ENCODE results near the gene KYNU.
"Not testable (repeated sequence)": the region's sequence is repeated elsewhere in the genome, so short reads cannot be mapped to it uniquely, and the experiment has no call there.

KYNU gene

DNA sequence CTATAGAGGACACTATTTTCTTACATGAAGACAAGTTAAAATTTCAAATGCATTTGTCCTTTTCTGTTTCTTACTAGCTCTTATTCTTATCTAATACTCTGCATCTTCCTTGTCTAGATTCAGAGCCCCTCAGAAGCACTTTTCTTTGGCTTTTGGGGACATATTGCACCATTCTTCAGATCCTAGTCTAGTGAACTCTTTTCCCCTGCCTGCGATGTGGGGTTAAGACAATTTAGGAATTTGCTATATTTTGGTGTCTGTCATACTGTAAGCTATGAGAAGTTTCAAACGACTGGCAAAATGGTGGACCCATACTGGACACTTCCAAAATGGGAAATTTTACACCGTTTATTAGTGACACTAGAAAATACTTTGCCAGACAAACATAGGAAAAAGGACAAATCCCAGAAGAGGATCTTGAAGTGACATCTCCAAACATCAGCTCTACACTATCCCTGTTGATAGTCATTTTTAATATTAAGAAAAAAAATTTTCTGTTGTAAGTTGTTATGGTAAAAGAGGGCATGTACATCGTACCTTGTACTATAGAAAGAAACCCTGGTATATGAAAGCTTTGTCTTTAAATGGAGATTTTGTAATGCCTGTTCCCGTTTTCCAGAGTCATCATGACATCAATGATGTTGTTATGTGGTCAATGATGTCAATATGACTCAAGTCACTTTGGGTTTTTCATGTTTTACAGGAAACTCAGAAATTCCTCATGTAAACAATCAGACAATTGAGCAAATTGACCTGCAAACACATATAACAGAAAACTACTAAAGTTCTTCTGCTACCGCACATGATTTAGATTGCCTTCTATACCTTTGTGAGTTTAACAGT is 4.4 kb upstream of the KYNU start:
- no peak for DNase-seq

DNA sequence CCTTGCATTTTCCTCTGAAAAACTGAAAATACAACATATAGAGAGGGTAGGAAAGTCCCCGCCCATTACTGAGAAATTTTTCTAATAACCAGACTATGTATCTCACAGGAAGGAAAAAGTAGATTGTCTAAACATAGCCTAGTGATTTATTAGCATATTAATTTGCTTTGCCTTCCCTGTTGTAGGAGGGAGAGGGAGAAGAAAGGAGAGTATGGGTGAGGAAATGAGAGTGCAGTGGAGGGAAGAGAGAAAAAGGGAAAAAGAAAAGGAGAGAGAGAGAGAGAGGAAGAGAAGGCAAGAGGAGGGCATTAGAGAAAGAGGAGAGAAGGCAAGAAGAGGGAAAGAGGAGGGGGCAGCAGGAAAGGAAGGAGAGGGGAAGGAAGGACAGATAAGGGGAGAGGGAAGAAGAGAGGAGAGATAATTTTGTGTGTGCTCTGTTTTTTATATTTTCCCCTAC is 3.6 kb upstream of the KYNU start:
- DNase-seq = no peak

DNA sequence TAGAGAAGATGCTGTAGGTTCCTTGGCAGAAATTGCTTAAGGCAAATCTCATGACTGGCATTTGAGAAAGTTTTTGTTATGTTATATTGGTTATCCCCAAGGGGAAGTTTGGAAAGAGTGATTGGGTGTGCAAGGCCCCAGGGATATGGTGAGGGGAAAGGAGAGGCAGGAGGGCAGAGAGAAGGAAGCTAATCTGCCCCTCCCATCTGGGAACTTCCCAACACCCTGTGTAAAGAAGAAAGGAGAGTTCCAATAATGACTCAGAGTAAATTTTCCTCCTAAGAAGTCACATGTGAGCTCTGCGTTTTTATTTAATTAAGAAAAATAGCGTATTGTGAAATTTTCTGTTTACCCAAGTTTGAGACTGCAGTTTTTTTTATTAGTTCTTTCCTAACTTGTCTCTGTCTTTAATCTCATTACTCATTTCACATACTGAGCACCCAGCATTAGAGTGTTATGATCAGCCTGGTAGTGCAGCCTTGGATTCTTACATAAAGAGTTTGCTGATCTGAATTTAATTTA is 3.1 kb upstream of the KYNU start:
- no peak for DNase-seq

DNA sequence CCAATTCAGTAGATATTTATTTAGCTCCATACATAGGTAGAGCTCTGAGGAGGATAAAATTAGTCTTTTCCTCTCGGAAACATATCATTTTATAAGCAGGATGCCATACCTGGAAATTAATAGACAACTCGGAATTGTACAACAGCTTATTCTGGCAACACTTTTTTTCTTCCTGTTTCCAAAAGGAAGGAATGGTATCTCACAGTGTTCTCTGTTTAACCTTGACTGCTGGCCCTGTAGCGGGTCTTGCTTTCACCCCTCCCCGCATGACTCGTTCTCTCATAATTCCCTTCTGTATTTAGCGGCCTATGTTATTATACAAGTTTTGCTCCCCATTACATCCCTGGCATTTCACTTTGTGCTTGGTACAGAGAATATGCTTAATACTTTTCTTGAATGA is 2.5 kb upstream of the KYNU start:
- no peak for DNase-seq

DNA sequence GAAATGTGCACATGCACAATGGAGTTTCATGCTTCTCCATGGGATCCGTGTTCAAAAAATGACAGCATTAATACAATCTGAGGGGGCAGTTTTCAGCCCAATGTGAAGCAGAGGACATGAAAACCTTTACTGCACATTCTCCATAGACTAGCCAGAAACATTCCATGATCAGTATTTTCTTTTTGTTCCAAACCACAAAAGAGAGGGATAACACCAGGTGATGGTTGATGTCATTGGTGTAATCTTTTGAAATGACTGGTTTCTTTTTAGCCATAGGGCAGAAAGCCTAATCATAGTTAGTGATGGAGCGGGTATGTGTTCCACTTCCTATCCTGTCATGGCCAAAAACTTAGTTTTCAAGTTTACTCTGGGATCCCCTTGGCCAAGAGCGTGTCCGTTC is 1.8 kb upstream of the KYNU start:
- DNase-seq = no peak

DNA sequence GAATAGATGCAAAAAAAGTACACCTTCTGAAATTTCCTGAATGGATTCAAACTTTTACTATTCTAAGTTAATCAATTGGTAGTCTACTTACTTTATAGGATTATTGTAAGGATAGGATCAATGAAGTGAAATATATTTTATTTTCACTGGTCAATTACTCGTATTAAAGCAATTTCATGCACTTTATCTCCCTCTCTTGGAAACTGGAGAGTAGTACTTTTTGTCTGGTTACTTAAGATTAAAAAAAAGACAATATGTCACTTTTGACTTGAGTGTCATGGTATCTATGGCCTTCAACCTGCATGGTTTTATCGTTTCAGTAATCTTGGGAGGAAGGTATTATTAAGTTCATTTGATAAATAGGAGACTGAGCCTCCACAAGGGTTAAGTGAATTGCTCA is 1.0 kb upstream of the KYNU start:
- no peak for DNase-seq

DNA sequence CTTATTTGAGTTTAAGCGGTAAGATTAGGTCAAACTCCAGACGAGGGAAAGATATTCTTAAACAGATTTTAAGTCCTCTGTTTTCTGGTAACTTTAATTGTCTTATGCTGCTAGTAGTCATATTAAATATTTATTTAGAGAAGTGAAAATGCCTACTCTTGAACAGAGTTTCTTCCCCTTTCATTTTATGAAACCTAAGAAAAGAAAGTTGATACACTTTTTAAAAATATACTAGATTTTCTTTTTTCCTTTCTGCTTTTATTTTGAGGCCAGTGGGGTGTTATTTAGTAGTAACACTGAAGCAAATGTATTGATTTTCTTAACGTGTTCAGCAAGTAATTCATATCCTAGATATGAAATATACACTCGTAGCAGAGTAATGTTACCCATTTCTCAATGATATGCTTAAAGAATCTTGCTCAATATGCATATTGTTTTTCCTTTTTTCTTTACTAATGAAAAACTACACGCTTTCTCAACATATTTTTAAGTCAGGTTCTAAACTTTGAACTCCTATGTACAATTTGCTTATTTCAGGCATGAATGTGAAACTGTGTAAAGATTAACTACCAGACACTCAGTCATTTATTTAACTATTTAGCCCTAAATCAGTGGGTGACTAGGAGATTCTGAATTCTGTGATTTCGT is 691 bp downstream of the KYNU start:
- no peak for DNase-seq

DNA sequence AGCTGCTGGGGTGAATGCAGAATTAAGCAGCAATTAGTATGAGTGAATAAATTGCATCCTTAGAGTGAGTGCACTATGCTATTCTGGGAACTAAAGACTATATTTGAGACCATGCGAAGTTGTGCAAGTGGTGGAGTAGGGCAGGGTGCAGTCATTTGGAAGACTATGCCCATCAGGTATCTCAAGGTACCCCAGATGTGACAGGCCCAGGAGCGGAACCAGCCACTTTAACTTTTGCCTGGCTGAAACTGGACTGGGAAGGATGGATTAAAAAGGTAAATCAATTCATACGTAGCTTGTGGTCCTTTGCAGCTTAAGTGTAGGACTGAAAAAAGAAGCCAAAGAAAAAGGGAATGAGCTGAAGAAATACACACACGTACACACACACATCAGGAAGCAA is 1.7 kb downstream of the KYNU start:
- no peak for DNase-seq

DNA sequence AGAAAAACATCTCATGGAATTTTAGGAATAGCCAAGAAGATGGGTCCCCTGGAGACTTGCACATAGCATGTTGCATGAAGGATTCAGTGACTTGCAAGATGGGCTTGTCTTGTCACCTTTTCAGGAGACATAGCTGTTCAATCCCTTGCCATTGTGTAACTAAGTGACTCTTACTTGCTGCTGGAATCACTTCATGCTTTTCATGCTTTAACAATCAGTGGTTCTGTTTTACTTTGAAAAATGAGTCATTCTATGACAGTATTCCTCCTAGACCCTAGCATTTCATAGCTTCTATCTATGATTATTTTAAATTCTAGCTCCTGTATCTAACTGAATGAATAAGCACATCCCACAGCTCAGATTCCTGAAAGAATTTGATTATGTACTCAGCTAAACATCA is 2.8 kb downstream of the KYNU start:
- DNase-seq = no peak

DNA sequence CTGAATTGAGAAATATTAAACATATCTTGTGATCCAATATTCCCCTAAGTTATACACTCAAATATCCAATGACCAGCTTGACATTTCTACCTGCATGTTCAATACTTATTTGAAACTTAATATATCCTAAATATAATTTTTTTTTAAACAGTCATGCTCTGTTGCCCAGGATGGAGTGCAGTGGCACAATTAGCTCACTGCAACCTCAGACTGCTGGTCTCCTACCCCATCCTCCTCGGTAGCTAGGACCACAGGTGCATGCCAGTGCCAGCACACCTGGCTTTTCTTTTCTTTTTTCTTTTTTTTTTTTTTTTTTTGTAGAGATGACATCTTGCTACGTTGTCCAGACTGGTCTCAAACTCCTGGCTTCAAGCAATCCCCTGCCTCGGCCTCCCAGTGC is 4.2 kb downstream of the KYNU start:
- no peak for DNase-seq

DNA sequence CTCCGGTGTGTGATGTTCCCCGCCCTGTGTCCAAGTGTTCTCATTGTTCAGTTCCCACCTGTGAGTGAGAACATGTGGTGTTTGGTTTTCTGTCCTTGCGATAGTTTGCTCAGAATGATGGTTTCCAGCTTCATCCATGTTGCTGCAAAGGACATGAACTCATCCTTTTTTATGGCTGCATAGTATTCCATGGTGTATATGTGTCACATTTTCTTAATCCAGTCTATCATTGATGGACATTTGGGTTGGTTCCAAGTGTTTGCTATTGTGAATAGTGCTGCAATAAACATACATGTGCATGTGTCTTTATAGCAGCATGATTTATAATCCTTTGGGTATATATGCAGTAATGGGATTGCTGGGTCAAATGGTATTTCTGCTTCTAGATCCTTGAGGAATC is 5.0 kb downstream of the KYNU start:
- not testable (repeated sequence) for DNase-seq

DNA sequence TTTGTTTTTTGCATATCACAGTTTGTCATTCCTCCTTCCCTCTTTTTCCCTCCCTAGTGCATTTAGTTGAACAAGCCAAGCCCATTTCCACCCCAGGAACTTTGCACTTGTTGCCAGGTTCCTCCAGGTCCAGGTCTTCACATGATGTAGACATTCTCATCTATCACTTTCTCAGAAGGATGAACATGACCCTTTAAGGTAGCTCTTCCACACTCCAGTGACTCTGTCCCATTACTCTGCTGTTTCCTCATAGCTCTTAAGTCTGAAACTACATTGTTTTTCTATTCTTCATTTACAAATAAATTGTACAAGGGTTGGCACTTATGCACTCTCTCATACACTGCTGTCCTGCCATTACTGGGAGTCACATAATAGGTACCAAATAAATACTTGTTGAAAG is 6.1 kb downstream of the KYNU start:
- no peak for DNase-seq

DNA sequence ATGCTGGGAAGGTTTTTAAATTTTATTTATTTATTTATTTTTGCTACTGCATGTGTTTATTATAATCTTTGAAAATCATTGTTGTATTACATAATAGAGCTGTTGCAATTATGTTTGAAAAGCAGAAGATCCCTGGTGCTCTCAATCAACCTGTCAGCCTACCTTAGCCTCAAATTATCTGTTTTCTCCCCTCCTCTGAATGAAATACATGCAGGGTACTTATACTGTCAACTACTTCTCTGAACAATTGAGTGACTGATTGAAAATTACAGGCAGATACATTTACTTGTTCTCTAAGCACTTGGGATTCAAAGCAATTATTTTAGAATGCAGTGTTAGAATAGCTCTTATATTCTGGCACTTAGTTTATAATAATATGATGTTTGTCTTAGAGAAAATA is 8.1 kb downstream of the KYNU start:
- DNase-seq = no peak

DNA sequence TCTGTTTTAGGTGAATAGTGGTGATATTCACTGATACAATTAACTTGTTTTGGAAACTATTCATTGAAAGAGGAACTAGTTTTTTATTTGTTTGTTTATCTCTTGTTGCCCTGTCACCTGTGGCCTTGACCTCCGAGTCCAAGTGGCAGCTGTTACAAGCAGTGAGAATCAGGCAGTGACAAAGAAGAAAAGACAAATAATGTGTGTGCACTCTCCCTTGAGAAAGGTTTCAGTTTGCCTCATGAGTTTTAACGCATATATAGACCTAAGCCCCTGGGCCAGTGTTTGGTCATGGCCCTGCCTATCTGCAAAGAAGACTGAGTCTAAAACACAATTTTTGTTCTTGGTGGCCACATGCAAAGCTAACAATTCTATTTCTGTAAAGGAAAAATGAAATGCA is 15.3 kb downstream of the KYNU start:
- no peak for DNase-seq

DNA sequence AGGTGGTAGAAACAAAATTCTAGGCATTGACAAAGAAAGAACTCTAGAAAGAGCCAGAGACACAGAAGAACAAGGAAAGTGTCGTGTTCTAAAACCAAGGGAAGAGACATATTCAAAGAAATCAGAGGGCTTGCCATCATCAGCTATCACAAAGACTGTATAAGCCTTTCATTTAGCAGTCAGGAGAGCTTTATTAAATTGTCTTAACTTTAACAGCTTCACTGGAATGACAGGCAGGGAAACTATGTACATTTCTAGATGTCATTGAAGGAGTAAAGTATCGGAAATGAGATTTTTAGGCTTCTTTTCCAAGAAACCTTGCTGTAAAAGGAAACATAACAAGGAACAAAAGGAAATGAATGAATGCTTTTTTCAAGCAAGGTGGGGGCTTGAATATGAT is 15.8 kb downstream of the KYNU start:
- no peak for DNase-seq

DNA sequence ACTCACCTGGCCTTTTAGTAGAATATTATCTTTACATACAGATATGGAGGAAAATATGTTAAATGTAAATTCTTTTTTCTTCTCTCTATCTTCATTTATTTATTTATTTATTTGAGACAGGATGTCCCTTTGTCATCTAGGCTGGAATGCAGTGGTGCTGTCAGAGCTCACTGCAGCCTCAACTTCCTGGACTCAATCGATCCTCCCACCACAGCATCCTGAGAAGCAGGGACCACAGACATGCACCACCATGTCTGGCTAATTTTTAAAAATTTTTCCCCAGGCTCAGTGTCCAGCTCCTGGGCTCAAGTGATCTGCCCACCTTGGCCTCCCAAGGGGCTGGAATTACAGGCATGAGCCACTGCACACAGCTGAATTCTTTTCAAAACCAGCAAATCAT is 20.3 kb downstream of the KYNU start:
- no peak for DNase-seq

DNA sequence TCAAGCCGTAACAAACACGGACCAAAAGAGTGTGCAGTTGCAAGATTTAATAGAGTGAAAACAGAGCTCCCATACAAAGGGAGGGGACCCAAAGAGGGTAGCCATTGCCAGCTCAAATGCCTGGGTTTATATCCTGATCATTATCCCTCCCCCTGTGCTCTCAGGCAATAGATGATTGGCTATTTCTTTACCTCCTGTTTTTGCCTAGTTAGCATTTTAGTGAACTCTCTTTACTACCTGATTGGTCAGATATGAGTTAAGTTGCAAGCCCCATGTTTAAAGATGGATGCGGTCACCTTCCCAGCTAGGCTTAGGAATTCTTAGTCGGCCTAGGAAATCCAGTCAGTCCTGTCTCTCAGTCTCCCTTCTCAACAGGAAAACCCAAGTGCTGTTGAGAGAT is 22.9 kb downstream of the KYNU start:
- not testable (repeated sequence) for DNase-seq

DNA sequence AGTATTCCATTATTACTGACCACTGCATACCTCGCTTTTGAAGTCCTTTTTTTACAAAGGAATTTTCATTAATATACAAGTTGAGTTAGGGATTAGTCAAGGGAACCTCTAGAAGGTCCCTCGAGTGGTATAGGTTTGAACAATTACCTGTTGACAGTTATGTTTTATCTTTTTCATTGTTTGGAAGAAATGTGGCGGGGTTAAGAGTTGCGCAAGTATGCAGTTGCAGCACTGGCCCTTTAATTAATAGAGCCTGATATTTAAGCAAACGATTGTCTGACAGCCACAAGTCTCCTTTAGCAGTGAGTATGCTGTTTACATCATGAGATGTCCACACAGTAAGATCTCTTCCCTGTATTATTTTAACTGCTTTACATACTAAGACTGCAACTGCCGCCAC is 24.3 kb downstream of the KYNU start:
- no peak for DNase-seq

DNA sequence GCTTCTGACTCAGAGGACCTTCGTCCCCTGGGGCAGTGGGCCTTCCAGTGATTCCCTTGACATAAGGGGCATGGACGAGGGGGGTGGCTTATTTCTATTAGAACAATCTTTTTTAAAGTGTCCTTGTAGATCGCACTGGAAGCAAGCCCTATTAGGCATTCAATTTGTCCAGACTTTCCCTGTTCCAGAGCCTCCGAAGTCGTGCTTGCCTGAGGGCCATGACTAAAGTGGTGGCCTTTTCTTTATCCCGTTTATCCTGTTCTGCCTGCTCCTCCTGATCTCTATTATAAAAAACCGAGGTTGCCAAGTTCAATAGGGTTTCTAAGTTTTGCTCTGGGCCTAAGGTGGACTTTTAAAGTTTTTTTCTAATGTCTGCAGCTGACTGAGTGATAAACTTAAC is 26.3 kb downstream of the KYNU start:
- not testable (repeated sequence) for DNase-seq

DNA sequence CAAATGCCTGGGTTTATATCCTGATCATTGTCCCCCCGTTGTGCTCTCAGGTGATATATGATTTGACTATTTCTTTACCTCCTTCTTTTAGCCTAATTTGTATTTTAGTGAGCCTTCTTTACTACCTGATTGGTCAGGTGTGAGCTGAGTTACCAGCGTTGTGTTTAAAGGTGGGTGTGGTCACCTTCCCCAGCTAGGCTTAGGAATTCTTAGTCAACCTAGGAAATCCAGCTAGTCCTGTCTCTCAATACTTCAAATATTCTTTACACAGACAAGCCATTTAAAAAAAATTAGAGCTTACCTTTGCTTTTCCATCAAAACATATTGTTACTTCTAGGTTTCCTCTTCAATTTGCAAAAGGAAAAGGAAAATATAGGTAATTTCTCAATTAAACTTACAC is 30.2 kb downstream of the KYNU start:
- no peak for DNase-seq

DNA sequence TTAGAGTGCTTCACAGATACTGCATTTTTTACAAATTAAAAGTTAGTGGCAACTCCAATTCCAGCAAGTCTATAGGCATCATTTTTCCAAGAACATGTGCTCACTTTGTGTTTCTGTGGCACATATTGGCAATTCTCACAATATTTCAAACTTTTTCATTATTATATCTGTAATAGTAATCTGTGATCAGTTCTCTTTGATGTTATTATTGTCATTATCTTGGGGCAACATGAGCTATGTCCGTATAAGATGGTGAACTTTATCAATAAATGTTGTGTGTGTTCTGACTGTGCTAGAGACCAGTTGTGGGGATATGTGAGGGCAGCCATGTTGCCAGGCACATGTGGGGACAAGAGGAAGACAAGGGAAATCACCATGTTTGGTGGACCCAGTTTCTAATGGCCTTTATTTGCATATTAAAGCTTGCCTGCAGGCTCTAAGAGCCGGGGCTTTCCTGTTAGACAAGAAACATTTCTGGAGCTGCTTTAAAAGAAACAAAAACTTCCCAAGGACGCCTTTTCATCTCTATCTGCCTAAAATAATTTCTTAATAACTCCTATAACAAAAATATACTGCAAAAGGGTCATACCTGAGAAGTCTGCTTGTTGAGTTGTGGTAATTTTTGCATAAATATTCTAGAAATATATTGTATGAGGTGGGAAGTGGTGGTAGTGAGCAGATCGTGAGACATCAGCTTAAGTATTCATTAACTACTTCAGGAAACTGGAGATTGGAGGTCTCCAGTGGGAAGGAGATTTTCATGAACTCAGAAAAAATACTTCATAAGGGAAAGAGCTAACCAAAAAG is 37.2 kb downstream of the KYNU start:
- DNase-seq = no peak

DNA sequence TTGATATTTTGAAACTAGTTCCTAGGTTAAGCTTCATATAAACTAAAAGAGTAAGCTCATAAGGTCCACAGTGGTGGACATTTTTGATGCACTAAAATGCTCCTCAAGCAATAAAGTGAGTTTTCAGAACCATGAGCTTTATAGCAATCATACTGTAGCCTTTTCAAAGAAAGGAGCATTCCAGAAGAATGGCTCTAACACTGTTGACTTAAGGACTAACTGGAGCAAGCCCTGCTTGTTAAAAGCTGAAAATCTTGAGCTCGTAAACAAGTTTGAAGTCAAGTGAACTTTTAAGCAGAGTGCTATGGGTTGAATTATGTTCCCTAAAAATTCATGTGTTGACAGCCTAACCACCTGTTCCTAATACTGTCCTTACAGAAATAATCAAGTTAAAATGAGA is 38.0 kb downstream of the KYNU start:
- DNase-seq = no peak

DNA sequence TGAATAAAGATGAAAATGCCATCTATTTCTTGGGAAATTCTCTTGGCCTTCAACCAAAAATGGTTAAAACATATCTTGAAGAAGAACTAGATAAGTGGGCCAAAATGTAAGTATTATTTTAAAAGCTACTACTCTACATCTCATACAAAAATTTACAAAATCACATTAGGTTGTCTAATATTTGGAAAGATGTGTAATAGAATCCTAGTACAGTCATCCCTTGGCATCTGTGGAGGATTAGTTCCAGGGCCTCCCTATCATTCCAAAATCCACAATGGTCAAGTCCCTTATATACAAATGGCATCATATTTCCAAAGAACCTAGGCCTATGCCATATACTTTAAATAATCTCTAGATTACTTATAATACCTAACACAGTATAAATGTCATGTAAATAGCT is 41.2 kb downstream of the KYNU start:
- no peak for DNase-seq

DNA sequence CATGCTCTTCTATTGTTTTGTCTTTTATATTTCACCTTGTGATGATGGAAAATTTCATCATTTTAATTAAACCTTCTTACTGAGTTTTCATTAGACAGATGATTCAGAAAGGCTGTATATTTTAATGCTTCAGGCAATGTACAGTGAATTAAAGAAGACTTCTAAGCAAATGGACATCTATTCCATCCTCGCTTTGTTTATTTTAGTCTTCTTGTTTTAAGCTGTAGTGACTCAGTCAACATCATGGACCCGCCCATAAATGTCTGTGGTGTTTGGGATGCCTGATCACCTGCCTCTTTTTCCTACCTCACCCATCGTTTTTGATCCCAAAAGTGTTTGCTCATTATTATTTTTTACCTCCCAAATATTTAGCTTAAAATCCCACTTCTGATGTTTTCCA is 43.1 kb downstream of the KYNU start:
- no peak for DNase-seq

Data from activated gamma-delta T cell treated with Interleukin-2 at 50 U/mL for 16 hours (primary cell).